SK-N-SH (cell line): ENCODE data around the gene PARN. TPM values are rescaled to one million over a fixed set of nuclear protein-coding genes. Genes with fewer than 3 reads are reported as not detected.
A peak's percentile ranks its signal among the peaks of the same experiment; 100 is the strongest.

Source experiments
- CTCF ChIA-PET: fragments of 300-600, 350-600 bp; formaldehyde crosslinking; extraction: SDS; loops from one replicate; lab custom pipeline; 2021; lab: Yijun Ruan, JAX
- POLR2A ChIA-PET: fragments of 350-600 bp; sonication (Branson Sonifier 250); formaldehyde crosslinking; extraction: SDS; loops from one replicate; lab custom pipeline; 2020; ENCODE audit warnings: antibody characterized with exemption, inconsistent platforms; lab: Yijun Ruan, JAX
- DNase-seq: peaks from one replicate; pipeline ENCODE4 v3.0.0; 2012
- H2AFZ ChIP-seq: fragments of 200-600 bp; sonication (generic); 2 replicates; pipeline ENCODE4 v1.8.1; 2016; ENCODE audit warnings: antibody characterized with exemption, mild to moderate bottlenecking, low read depth
- H3F3A ChIP-seq: fragments of 200-600 bp; sonication (generic); replicated peaks from 2 replicates; pipeline ENCODE3; 2016; ENCODE audit warnings: antibody characterized with exemption, mild to moderate bottlenecking; ENCODE audit not compliant: insufficient read depth
- H3K27ac ChIP-seq, 2 experiments: fragments of 200-500 bp in 1 of 2; fragments of 200-600 bp in 1 of 2; sonication (Bioruptor generic) in 1 of 2; sonication (generic), shearing (Covaris generic) in 1 of 2; 2 replicates each; pipeline versions ENCODE4 v1.5.1 to v1.6.1; 2014 to 2016; ENCODE audit warnings: low read depth in 2 of 2, inconsistent platforms in 1 of 2, low read length in 1 of 2, mild to moderate bottlenecking in 1 of 2, mixed read lengths in 1 of 2
- H3K27me3 ChIP-seq: fragments of 200-600 bp; sonication (generic), shearing (Covaris generic); 2 replicates; pipeline ENCODE4 v1.6.1; 2016; ENCODE audit warnings: mixed run types; ENCODE audit not compliant: insufficient read depth
- H3K36me3 ChIP-seq, 2 experiments: fragments of 200-500 bp in 1 of 2; fragments of 200-600 bp in 1 of 2; sonication (Bioruptor generic) in 1 of 2; sonication (generic) in 1 of 2; replicated peaks in 1 of 2; 2 replicates each; pipeline versions ENCODE3 to v1.5.1; 2014 to 2016; ENCODE audit warnings: low read length in 1 of 2, mild to moderate bottlenecking in 1 of 2; ENCODE audit not compliant: insufficient read depth in 2 of 2, control insufficient read depth in 1 of 2
- H3K4me1 ChIP-seq, 2 experiments: fragments of 200-500 bp in 1 of 2; fragments of 200-600 bp in 1 of 2; sonication (Bioruptor generic) in 1 of 2; sonication (generic), shearing (Covaris generic) in 1 of 2; 2 replicates each; pipeline versions ENCODE4 v1.5.1 to v1.6.1; 2014 to 2016; ENCODE audit warnings: low read depth in 1 of 2, low read length in 1 of 2, mixed run types in 1 of 2; ENCODE audit not compliant: insufficient read depth in 2 of 2, control insufficient read depth in 1 of 2
- H3K4me2 ChIP-seq: fragments of 200-600 bp; sonication (generic), shearing (Covaris generic); 2 replicates; pipeline ENCODE4 v1.6.1; 2017; ENCODE audit warnings: mixed run types
- H3K4me3 ChIP-seq, 2 experiments: fragments of 200-500 bp in 1 of 2; fragments of 200-600 bp in 1 of 2; sonication (Bioruptor generic) in 1 of 2; sonication (generic), shearing (Covaris generic) in 1 of 2; 2 replicates each; pipeline versions ENCODE4 v1.5.1 to v1.8.1; 2014 to 2016; ENCODE audit warnings: low read depth in 2 of 2, inconsistent platforms in 1 of 2, low read length in 1 of 2, mild to moderate bottlenecking in 1 of 2, mixed read lengths in 1 of 2, moderate library complexity in 1 of 2
- H3K79me2 ChIP-seq: fragments of 200-600 bp; sonication (generic); 2 replicates; pipeline ENCODE4 v1.8.1; 2017; ENCODE audit warnings: mild to moderate bottlenecking; ENCODE audit not compliant: insufficient read depth
- H3K9ac ChIP-seq: fragments of 200-600 bp; sonication (generic); 2 replicates; pipeline ENCODE4 v1.6.1; 2017; ENCODE audit warnings: mixed run types
- H3K9me2 ChIP-seq: fragments of 200-600 bp; sonication (generic); 2 replicates; pipeline ENCODE4 v1.6.1; 2017; ENCODE audit warnings: mixed run types
- H3K9me3 ChIP-seq: fragments of 200-600 bp; sonication (generic); 2 replicates; pipeline ENCODE4 v1.6.1; 2017; ENCODE audit warnings: mixed run types, mild to moderate bottlenecking, moderate library complexity
- H4K20me1 ChIP-seq: fragments of 200-600 bp; sonication (generic); 2 replicates; pipeline ENCODE4 v1.6.1; 2017; ENCODE audit warnings: mild to moderate bottlenecking, mixed run types; ENCODE audit not compliant: insufficient read depth
- EZH2phosphoT487 ChIP-seq: fragments of 200-600 bp; sonication (generic); IDR thresholded peaks from 2 replicates; pipeline ENCODE4 v1.6.1; 2017; ENCODE audit warnings: low read depth, mixed run types, mild to moderate bottlenecking, antibody characterized with exemption, moderate library complexity, borderline replicate concordance
- FOSL2 ChIP-seq: IDR thresholded peaks from 2 replicates; pipeline ENCODE4 v1.4.0; 2012; ENCODE audit warnings: low read depth, mild to moderate bottlenecking, moderate library complexity, borderline replicate concordance
- FOXJ3 ChIP-seq: sonication (generic); formaldehyde crosslinking; IDR thresholded peaks from 2 replicates; pipeline ENCODE4 v1.5.1; 2020; ENCODE audit warnings: mild to moderate bottlenecking, missing genetic modification reagents
- FOXM1 ChIP-seq: IDR thresholded peaks from 2 replicates; pipeline ENCODE4 v1.4.0; 2012; ENCODE audit warnings: low read depth, mild to moderate bottlenecking
- NFIC ChIP-seq: IDR thresholded peaks from 2 replicates; pipeline ENCODE4 v1.4.0; 2012; ENCODE audit warnings: borderline replicate concordance
- RAD21 ChIP-seq: IDR thresholded peaks from 2 replicates; pipeline ENCODE4 v1.6.1; 2012; ENCODE audit warnings: mild to moderate bottlenecking, low read length
- RFX5 ChIP-seq: IDR thresholded peaks from 2 replicates; pipeline ENCODE4 v1.6.1; 2012; ENCODE audit warnings: mild to moderate bottlenecking, improper control_type of control experiment, low read length
- SIN3A ChIP-seq: IDR thresholded peaks from 2 replicates; pipeline ENCODE4 v1.6.1; 2012; ENCODE audit warnings: low read depth, mild to moderate bottlenecking, low read length, moderate library complexity, borderline replicate concordance
- TEAD4 ChIP-seq: IDR thresholded peaks from 2 replicates; pipeline ENCODE4 v1.4.0; 2012; ENCODE audit warnings: mild to moderate bottlenecking, borderline replicate concordance; ENCODE audit not compliant: insufficient read depth
- YY1 ChIP-seq: IDR thresholded peaks from 2 replicates; pipeline ENCODE4 v1.4.0; 2012; ENCODE audit warnings: low read depth, mild to moderate bottlenecking
- WGBS: methylation state at CpG from one replicate; pipeline ENCODE4 v1.1.6; 2017; ENCODE audit warnings: low lambda C conversion rate; 5-methylcytosine and 5-hydroxymethylcytosine counted together
- polyA plus RNA-seq, 3 experiments: library from polyadenylated mRNA; depleted of rRNA; stranded (reverse); fragments of >200 nt; gene quantifications; 2 replicates each; pipeline ENCODE4 v1.2.3, GENCODE V29; 2012
- TF ChIP-seq, protein P1 (sequence below): fragments of 150-350 bp; IDR thresholded peaks from 2 replicates; pipeline ENCODE4 v1.6.1; 2016; ENCODE audit warnings: mild to moderate bottlenecking, low read depth, low read length
- TF ChIP-seq, protein P2 (sequence below): IDR thresholded peaks from 2 replicates; pipeline ENCODE4 v1.4.0; 2012; ENCODE audit warnings: low read depth
- TF ChIP-seq, protein P3 (sequence below): IDR thresholded peaks from 2 replicates; pipeline ENCODE4 v1.6.1; 2012; ENCODE audit warnings: mild to moderate bottlenecking, low read depth, low read length, moderate library complexity
- TF ChIP-seq, protein P4 (sequence below): fragments of 200-600 bp; sonication (generic); IDR thresholded peaks from 2 replicates; pipeline ENCODE4 v1.6.1; 2017; ENCODE audit warnings: antibody characterized with exemption, mild to moderate bottlenecking, moderate library complexity
- TF ChIP-seq, protein P5 (sequence below): IDR thresholded peaks from 2 replicates; pipeline ENCODE4 v1.4.0; 2012; ENCODE audit warnings: low read depth, borderline replicate concordance

PARN gene
- polyA plus RNA-seq, 1 of the 3 experiments (the other 2 are of a cell fraction), result 20.5 TPM

DNA sequence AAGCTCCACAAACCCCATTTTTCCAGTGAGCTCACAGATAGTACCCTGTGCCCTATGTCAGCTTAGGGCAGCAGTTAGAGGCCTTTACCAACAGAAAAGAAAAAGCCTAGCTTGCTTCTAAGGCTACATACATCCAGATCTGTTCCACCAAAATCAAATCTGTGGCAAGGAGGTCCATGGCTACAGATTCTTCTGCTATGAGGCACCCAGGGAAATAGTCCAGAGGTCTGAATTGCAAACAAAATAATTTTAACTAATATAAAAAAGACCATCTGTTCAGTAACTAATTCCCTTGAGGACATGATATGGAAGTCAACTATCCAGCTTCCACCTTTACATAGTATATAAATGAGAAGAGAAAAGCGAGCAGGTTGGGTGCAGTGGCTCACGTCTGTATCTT, 129.3 kb downstream of the PARN start:
- H3K9ac ChIP-seq, result no peak overlapping the region
- DNase-seq, result no peak

More for the DNA sequence above, 129.3 kb downstream of the PARN start:
- TF ChIP-seq, protein P1, sequence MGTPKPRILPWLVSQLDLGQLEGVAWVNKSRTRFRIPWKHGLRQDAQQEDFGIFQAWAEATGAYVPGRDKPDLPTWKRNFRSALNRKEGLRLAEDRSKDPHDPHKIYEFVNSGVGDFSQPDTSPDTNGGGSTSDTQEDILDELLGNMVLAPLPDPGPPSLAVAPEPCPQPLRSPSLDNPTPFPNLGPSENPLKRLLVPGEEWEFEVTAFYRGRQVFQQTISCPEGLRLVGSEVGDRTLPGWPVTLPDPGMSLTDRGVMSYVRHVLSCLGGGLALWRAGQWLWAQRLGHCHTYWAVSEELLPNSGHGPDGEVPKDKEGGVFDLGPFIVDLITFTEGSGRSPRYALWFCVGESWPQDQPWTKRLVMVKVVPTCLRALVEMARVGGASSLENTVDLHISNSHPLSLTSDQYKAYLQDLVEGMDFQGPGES, result no peak
- TF ChIP-seq, protein P2, sequence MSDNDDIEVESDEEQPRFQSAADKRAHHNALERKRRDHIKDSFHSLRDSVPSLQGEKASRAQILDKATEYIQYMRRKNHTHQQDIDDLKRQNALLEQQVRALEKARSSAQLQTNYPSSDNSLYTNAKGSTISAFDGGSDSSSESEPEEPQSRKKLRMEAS, result no peak
- TF ChIP-seq RAD21 (no peak), TEAD4 (no peak), YY1 (no peak), NFIC (no peak), SIN3A (no peak), EZH2phosphoT487 (no peak), FOSL2 (no peak), FOXM1 (no peak), RFX5 (no peak), FOXJ3 (no peak)
- TF ChIP-seq, protein P3, sequence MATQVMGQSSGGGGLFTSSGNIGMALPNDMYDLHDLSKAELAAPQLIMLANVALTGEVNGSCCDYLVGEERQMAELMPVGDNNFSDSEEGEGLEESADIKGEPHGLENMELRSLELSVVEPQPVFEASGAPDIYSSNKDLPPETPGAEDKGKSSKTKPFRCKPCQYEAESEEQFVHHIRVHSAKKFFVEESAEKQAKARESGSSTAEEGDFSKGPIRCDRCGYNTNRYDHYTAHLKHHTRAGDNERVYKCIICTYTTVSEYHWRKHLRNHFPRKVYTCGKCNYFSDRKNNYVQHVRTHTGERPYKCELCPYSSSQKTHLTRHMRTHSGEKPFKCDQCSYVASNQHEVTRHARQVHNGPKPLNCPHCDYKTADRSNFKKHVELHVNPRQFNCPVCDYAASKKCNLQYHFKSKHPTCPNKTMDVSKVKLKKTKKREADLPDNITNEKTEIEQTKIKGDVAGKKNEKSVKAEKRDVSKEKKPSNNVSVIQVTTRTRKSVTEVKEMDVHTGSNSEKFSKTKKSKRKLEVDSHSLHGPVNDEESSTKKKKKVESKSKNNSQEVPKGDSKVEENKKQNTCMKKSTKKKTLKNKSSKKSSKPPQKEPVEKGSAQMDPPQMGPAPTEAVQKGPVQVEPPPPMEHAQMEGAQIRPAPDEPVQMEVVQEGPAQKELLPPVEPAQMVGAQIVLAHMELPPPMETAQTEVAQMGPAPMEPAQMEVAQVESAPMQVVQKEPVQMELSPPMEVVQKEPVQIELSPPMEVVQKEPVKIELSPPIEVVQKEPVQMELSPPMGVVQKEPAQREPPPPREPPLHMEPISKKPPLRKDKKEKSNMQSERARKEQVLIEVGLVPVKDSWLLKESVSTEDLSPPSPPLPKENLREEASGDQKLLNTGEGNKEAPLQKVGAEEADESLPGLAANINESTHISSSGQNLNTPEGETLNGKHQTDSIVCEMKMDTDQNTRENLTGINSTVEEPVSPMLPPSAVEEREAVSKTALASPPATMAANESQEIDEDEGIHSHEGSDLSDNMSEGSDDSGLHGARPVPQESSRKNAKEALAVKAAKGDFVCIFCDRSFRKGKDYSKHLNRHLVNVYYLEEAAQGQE, result no peak
- TF ChIP-seq, protein P4, sequence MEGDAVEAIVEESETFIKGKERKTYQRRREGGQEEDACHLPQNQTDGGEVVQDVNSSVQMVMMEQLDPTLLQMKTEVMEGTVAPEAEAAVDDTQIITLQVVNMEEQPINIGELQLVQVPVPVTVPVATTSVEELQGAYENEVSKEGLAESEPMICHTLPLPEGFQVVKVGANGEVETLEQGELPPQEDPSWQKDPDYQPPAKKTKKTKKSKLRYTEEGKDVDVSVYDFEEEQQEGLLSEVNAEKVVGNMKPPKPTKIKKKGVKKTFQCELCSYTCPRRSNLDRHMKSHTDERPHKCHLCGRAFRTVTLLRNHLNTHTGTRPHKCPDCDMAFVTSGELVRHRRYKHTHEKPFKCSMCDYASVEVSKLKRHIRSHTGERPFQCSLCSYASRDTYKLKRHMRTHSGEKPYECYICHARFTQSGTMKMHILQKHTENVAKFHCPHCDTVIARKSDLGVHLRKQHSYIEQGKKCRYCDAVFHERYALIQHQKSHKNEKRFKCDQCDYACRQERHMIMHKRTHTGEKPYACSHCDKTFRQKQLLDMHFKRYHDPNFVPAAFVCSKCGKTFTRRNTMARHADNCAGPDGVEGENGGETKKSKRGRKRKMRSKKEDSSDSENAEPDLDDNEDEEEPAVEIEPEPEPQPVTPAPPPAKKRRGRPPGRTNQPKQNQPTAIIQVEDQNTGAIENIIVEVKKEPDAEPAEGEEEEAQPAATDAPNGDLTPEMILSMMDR, result no peak
- TF ChIP-seq, protein P5, sequence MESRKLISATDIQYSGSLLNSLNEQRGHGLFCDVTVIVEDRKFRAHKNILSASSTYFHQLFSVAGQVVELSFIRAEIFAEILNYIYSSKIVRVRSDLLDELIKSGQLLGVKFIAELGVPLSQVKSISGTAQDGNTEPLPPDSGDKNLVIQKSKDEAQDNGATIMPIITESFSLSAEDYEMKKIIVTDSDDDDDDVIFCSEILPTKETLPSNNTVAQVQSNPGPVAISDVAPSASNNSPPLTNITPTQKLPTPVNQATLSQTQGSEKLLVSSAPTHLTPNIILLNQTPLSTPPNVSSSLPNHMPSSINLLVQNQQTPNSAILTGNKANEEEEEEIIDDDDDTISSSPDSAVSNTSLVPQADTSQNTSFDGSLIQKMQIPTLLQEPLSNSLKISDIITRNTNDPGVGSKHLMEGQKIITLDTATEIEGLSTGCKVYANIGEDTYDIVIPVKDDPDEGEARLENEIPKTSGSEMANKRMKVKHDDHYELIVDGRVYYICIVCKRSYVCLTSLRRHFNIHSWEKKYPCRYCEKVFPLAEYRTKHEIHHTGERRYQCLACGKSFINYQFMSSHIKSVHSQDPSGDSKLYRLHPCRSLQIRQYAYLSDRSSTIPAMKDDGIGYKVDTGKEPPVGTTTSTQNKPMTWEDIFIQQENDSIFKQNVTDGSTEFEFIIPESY, result no peak
- Histone ChIP-seq H3K4me1 (peaks cover 18 to 29% of the 10 kb centered on the region in 2 experiments), H3K9me2 (no peaks in the 10 kb centered on the region), H3K36me3 (no peaks in the 10 kb centered on the region), H3K27ac (peak overlapping the region; percentile 54 to 80; a peak in 3 of 4 replicates), H4K20me1 (no peaks in the 10 kb centered on the region), H3K4me3 (no peak overlapping the region), H2AFZ (no peak overlapping the region), H3K4me2 (no peak overlapping the region), H3K27me3 (no peaks in the 10 kb centered on the region), H3K79me2 (no peaks in the 10 kb centered on the region), H3K9me3 (no peaks in the 10 kb centered on the region), H3F3A (peaks cover 22% of the 10 kb centered on the region)
- ChIA-PET CTCF (interaction anchor here (1.1 to 2.6 kb wide), 2 partner anchors 13 to 28 kb away, joined by 4 to 8 read pairs; no protein-coding TSS in a partner anchor), POLR2A (no interaction called here)
- 86% methylated on average over 2 of the region's 2 CpGs for WGBS
